ENCODE data around the gene UBE2L6. TPM values are rescaled to one million over a fixed set of nuclear protein-coding genes. Genes with fewer than 3 reads are reported as not detected.

Gene UBE2L6
- total and polyA plus RNA-seq, 2 of the 4 experiments (the other 2 are of a cell fraction) = 37.5 to 46.7 TPM

DNA sequence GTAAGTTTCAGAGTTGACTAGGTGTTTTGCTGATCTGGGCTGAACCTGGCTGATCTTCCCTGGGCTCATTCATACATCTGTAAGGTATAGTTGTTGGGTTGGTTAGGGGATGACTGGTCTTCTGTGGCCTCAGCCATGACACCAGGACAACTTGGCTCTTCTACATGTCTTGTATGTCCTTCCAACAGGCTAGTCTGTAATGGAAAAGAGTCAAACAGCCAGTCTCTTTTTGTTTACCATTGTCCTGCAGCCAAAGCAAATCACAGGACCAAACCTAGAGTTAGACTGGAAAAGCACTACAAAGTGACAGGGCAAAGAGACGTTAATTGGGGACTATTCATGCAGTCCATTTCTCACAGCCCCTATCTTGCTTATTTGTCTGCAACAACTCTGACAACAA lies 47.8 kb upstream of the UBE2L6 start:
- in situ Hi-C loops (cut with MboI; ENCODE audit: low sequenced_read_pairs) (no loop called here), intact Hi-C loops (cut with micrococcal nuclease) (no loop called here), dilution Hi-C loops (cut with HindIII; ENCODE audit: low sequenced_read_pairs, unreplicated experiment) (no loop called here)
- Histone ChIP-seq H3K9ac (ENCODE audit: low read depth, low read length) (no peak overlapping the region), H2BK20ac (ENCODE audit: low read depth, low read length) (no peak overlapping the region), H4K20me1 (ENCODE audit: insufficient read depth, low read length) (no peaks in the 10 kb centered on the region), H3K36me3 (ENCODE audit: control insufficient read depth, insufficient read depth, low read length) (peaks cover 8% of the 10 kb centered on the region), H3K27ac (ENCODE audit: insufficient read depth, low read length) (no peak overlapping the region), H3K9me1 (ENCODE audit: insufficient read depth, low read length) (no peaks in the 10 kb centered on the region), H3K4me2 (ENCODE audit: low read depth, low read length) (no peak overlapping the region), H3K79me1 (ENCODE audit: low read depth in 1 of 2, low read length in 2 of 2) (no peaks in the 10 kb centered on the region), H3K14ac (replicated peaks; ENCODE audit: low read depth, low read length) (no peak overlapping the region), H3K9me3 (ENCODE audit: control insufficient read depth, insufficient read depth, low read length) (peaks cover 4% of the 10 kb centered on the region; the same call in 1 of the 2 replicates), H2BK15ac (ENCODE audit: low read depth, low read length) (no peak overlapping the region), H2AK5ac (ENCODE audit: low read depth, low read length) (no peak overlapping the region), H3K23ac (ENCODE audit: low read depth, low read length) (no peak overlapping the region), H3K27me3 (ENCODE audit: control insufficient read depth, insufficient read depth, low read length) (no peaks in the 10 kb centered on the region), H2BK5ac (ENCODE audit: low read depth, low read length, poor library complexity, severe bottlenecking) (no peak overlapping the region), H4K8ac (ENCODE audit: low read depth in 2 of 2, low read length in 2 of 2) (no peak overlapping the region), H4K5ac (ENCODE audit: low read depth, low read length) (no peak overlapping the region), H3K4me3 (ENCODE audit: insufficient read depth, low read depth, low read length) (no peak overlapping the region), H2AK9ac (replicated peaks; ENCODE audit: low read depth, low read length, poor library complexity) (no peak overlapping the region), H3K4me1 (ENCODE audit: control insufficient read depth, insufficient read depth, low read length) (no peaks in the 10 kb centered on the region), H2AFZ (replicated peaks; ENCODE audit: low read length, poor library complexity) (no peak overlapping the region), H3K56ac (ENCODE audit: extremely low read depth, insufficient read depth, low read length) (no peak overlapping the region), H3K18ac (ENCODE audit: low read depth, low read length) (no peak overlapping the region), H2BK120ac (ENCODE audit: low read depth, low read length) (no peak overlapping the region), H4K91ac (ENCODE audit: insufficient read depth, low read depth, low read length) (no peak overlapping the region), H3K4ac (ENCODE audit: low read depth, low read length) (no peak overlapping the region)
- no CpG with 5 or more reads among the region's 1 CpG for WGBS, 2 experiments (ENCODE audit: extremely low coverage in 2 of 2, insufficient read length in 1 of 2)
- no peak for ATAC-seq (ENCODE audit: low read depth)
- no peak for DNase-seq
- TF ChIP-seq USF2 (IDR thresholded peaks at IDR 0.05; ENCODE audit: low read depth, low read length) = no peak
- TF ChIP-seq MAFK (IDR thresholded peaks at IDR 0.05; ENCODE audit: low read depth, low read length) = no peak
- TF ChIP-seq BHLHE40 (IDR thresholded peaks at IDR 0.05; ENCODE audit: low read depth, low read length) = no peak
- TF ChIP-seq CEBPB (IDR thresholded peaks at IDR 0.05; ENCODE audit: low read depth, low read length) = no peak
- TF ChIP-seq CHD1 (IDR thresholded peaks at IDR 0.05; ENCODE audit: low read depth, low read length) = no peak
- no peak for TF ChIP-seq MAZ (IDR thresholded peaks at IDR 0.05; ENCODE audit: borderline replicate concordance, low read depth, low read length)
- TF ChIP-seq, protein P1, sequence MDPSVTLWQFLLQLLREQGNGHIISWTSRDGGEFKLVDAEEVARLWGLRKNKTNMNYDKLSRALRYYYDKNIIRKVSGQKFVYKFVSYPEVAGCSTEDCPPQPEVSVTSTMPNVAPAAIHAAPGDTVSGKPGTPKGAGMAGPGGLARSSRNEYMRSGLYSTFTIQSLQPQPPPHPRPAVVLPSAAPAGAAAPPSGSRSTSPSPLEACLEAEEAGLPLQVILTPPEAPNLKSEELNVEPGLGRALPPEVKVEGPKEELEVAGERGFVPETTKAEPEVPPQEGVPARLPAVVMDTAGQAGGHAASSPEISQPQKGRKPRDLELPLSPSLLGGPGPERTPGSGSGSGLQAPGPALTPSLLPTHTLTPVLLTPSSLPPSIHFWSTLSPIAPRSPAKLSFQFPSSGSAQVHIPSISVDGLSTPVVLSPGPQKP (IDR thresholded peaks at IDR 0.05; ENCODE audit: borderline replicate concordance, low read depth, low read length) = no peak
- TF ChIP-seq, protein P2, sequence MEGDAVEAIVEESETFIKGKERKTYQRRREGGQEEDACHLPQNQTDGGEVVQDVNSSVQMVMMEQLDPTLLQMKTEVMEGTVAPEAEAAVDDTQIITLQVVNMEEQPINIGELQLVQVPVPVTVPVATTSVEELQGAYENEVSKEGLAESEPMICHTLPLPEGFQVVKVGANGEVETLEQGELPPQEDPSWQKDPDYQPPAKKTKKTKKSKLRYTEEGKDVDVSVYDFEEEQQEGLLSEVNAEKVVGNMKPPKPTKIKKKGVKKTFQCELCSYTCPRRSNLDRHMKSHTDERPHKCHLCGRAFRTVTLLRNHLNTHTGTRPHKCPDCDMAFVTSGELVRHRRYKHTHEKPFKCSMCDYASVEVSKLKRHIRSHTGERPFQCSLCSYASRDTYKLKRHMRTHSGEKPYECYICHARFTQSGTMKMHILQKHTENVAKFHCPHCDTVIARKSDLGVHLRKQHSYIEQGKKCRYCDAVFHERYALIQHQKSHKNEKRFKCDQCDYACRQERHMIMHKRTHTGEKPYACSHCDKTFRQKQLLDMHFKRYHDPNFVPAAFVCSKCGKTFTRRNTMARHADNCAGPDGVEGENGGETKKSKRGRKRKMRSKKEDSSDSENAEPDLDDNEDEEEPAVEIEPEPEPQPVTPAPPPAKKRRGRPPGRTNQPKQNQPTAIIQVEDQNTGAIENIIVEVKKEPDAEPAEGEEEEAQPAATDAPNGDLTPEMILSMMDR (conservative IDR thresholded peaks at IDR 0.05; ENCODE audit: low read depth, low read length) = no peak
- no peak for TF ChIP-seq MXI1 (IDR thresholded peaks at IDR 0.05; ENCODE audit: borderline replicate concordance, low read depth, low read length)
- TF ChIP-seq RCOR1 (IDR thresholded peaks at IDR 0.05; ENCODE audit: insufficient replicate concordance, low read length) = no peak
- TF ChIP-seq FOS (IDR thresholded peaks at IDR 0.05; ENCODE audit: low read depth, low read length) = no peak
- no peak for TF ChIP-seq NFE2L2 (IDR thresholded peaks at IDR 0.05; ENCODE audit: low read depth, low read length)
- POLR2A ChIA-PET (ENCODE audit: unreplicated experiment) = no interaction called here
- BruUV-seq (replicated peaks) = no TSS peak
- CTCF ChIA-PET = no interaction called here

All from IMR-90 (cell line).